LNCaP clone FGC (cell line): ENCODE data around the gene TM9SF1.

Experiments used
- DNase-seq: peaks from one replicate; pipeline ENCODE4 v3.0.0-alpha.2; 2011; ENCODE audit warnings: low read depth
- H3K4me3 ChIP-seq: 2 replicates; pipeline ENCODE4 v1.5.1; 2011; ENCODE audit warnings: mild to moderate bottlenecking, low read depth, low read length, control low read depth
- TF ChIP-seq, protein P1 (sequence below): IDR thresholded peaks from 2 replicates; pipeline ENCODE4 v1.5.1; 2012; ENCODE audit warnings: mild to moderate bottlenecking; ENCODE audit not compliant: control insufficient read depth, insufficient read depth; ENCODE audit errors: extremely low read depth

TM9SF1 gene, protein sequence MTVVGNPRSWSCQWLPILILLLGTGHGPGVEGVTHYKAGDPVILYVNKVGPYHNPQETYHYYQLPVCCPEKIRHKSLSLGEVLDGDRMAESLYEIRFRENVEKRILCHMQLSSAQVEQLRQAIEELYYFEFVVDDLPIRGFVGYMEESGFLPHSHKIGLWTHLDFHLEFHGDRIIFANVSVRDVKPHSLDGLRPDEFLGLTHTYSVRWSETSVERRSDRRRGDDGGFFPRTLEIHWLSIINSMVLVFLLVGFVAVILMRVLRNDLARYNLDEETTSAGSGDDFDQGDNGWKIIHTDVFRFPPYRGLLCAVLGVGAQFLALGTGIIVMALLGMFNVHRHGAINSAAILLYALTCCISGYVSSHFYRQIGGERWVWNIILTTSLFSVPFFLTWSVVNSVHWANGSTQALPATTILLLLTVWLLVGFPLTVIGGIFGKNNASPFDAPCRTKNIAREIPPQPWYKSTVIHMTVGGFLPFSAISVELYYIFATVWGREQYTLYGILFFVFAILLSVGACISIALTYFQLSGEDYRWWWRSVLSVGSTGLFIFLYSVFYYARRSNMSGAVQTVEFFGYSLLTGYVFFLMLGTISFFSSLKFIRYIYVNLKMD

DNA sequence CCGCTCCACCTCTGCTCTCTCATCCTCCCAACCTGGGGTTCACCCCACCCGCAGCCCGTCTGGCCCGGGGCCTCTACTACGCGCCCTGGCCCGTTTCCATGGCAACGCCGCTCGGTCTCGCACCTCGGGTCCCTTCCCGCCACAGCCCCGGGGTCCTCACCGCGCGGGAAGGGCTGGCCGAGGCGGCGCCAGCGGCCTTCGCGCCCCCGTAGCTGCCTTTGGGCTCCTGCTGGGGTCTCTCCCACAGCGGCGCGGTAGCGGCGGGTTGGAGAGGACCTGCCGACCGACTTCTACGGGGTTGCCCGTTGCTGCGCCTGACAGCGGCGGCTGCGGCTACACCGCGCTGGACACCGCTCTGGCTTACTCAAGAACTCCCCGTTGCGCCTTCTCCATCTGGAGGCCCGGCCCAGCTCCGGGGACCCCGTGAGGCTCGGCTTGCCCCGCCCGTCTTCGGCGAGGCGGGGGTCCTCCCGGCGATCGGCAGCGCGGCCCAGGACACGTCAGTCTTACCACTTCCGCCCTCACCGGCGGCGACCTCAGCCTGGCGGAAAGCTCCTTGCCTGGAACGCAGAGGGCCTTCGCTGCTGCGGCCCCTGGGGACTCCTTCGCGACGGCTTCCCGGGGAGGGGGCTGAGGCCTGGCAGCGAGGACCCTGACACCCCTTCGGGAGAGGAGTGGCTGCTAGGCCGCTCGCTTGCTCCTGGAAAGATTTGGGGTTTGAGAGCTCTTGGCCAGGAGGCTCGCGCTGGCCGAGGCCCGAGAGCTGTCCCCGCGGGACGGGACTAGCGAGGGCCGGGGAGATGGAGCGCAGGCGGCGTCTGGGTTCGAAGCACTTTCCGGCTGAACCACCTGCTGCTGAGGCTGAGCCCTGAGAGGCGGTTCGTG, at the start of gene TM9SF1:
TM9SF1 (minus strand) TSS at position 256 of the 885 bp plus-strand sequence. CDS start 422 bp downstream, outside the sequence.
- DNase-seq, result peak; percentile 38
- peak within 1 kb of the TSS; percentile 90 for H3K4me3 ChIP-seq
- TF ChIP-seq, protein P1, sequence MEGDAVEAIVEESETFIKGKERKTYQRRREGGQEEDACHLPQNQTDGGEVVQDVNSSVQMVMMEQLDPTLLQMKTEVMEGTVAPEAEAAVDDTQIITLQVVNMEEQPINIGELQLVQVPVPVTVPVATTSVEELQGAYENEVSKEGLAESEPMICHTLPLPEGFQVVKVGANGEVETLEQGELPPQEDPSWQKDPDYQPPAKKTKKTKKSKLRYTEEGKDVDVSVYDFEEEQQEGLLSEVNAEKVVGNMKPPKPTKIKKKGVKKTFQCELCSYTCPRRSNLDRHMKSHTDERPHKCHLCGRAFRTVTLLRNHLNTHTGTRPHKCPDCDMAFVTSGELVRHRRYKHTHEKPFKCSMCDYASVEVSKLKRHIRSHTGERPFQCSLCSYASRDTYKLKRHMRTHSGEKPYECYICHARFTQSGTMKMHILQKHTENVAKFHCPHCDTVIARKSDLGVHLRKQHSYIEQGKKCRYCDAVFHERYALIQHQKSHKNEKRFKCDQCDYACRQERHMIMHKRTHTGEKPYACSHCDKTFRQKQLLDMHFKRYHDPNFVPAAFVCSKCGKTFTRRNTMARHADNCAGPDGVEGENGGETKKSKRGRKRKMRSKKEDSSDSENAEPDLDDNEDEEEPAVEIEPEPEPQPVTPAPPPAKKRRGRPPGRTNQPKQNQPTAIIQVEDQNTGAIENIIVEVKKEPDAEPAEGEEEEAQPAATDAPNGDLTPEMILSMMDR, result no peak

DNA sequence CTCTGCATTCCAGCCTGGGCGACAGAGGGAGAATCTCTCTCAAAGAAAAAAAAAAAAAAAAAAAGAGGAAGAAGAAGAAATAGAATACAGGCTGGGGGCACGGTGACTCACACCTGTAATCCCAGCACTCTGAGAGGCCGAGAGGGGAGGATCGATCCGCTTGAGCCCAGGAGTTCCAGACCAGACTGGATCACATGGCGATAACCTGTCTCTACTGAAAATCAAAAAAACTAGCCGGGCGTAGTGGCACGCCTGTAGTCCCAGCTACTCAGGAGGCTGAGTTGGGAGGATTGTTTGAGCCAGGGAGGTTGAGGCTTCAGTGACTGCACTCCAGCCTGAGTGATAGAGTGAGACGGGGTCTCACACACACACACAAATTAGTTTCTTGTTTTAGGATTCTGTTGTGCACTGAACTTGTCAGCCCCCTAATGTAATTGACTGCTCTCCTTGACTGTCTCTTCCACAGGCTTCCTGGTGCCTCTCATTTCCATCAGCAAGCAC, 48.1 kb upstream of the TM9SF1 start:
- peak overlapping the region; percentile 86 for H3K4me3 ChIP-seq
- no peak for DNase-seq
- TF ChIP-seq, protein P1, result no peak

GRCh38 chr14:24241829-24242443, 46.7 kb upstream of the TM9SF1 start:
- no peak for DNase-seq
- TF ChIP-seq, protein P1, result 0 out of 2 replicates have a peak, but pooled peaks have one; percentile 8
- peak overlapping the region; percentile 86 for H3K4me3 ChIP-seq

DNA sequence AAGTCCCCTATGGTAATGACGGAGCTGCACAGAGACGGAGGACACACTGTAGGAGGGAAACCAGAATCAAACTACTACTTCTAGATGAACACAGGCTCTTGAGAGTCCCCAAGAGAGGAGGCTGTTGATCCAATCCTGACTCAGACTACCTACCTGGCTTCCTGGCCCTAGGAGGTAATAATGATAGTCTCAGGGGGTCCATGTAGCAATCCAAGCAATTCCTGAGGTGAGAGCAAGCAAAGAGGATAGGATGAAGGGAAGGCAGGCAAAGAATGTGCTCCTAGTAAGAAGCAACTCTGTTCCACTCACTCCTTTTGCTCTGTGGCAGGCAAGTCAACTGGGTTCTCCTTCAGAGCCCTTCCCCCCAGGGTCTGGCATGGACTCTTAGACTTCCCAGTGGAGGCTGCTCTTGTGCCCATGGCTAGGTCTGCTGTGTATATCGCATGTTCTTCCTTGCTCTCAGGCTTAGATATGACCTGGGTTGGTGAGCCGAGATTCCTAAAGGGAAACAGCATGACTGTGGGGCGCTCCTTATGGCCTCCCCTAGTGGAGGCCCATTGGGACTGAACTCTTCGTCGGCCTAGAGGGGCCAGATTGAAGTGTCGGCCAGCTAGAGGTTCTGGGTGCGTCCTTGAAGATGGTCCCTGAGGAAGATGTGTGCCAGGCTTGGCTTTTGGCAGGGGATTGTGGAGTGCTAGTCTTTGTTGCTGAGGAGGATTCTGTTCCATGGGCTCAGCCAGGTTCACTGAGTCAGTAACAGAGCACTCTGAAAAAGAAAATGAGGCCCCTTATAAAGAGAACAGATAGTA, 45.1 kb upstream of the TM9SF1 start:
- H3K4me3 ChIP-seq, result no peak overlapping the region
- TF ChIP-seq, protein P1, result no peak
- DNase-seq, result no peak

GRCh38 chr14:24238527-24239037, 43.3 kb upstream of the TM9SF1 start:
- H3K4me3 ChIP-seq, result no peak overlapping the region
- no peak for DNase-seq
- TF ChIP-seq, protein P1, result no peak
